Measurements from ENCODE around the gene CSRP2. TPM values are rescaled to one million over a fixed set of nuclear protein-coding genes. Genes with fewer than 3 reads are reported as not detected.

The CSRP2 gene
- total and polyA plus RNA-seq, 4 donors = 26.8 to 85.9 (median 64.0) TPM

- H3K36me3 ChIP-seq (ENCODE audit: control insufficient read depth, insufficient read depth, low read length) = no peaks in the 10 kb centered on the region
- no peaks in the 10 kb centered on the region for H3K9me3 ChIP-seq (ENCODE audit: control insufficient read depth, insufficient read depth, low read length)
- no peaks in the 10 kb centered on the region for H3K27me3 ChIP-seq (ENCODE audit: control insufficient read depth, insufficient read depth, low read length)
- DNase-seq (ENCODE audit: low read depth in 4 of 6, low spot score in 6 of 6) = no peak
- H3K4me3 ChIP-seq (ENCODE audit: low read depth, low read length) = no peak overlapping the region
- H3K27ac ChIP-seq (ENCODE audit: low read depth, low read length) = no peak overlapping the region
- no peaks in the 10 kb centered on the region for H3K4me1 ChIP-seq (ENCODE audit: control insufficient read depth, insufficient read depth, low read length)
Measured at GRCh38 chr12:76916170-76916540, 37.3 kb upstream of the CSRP2 start.

- WGBS (ENCODE audit: insufficient coverage) = 71% methylated on average over 4 of the region's 6 CpGs
- Histone ChIP-seq H3K4me3 (ENCODE audit: low read depth, low read length) (no peak overlapping the region), H3K27ac (ENCODE audit: low read depth, low read length) (no peak overlapping the region), H3K27me3 (ENCODE audit: control insufficient read depth, insufficient read depth, low read length) (no peaks in the 10 kb centered on the region), H3K9me3 (ENCODE audit: control insufficient read depth, insufficient read depth, low read length) (no peaks in the 10 kb centered on the region), H3K36me3 (ENCODE audit: control insufficient read depth, insufficient read depth, low read length) (no peaks in the 10 kb centered on the region), H3K4me1 (ENCODE audit: control insufficient read depth, insufficient read depth, low read length) (no peaks in the 10 kb centered on the region)
- no peak for DNase-seq (ENCODE audit: low read depth in 4 of 6, low spot score in 6 of 6)
Measured at GRCh38 chr12:76915361-76916169, 36.7 kb upstream of the CSRP2 start.

GRCh38 chr12:76914102-76914859 is 35.5 kb upstream of the CSRP2 start:
- Histone ChIP-seq H3K9me3 (ENCODE audit: control insufficient read depth, insufficient read depth, low read length) (no peaks in the 10 kb centered on the region), H3K4me1 (ENCODE audit: control insufficient read depth, insufficient read depth, low read length) (peaks cover 1% of the 10 kb centered on the region), H3K36me3 (ENCODE audit: control insufficient read depth, insufficient read depth, low read length) (no peaks in the 10 kb centered on the region), H3K27ac (ENCODE audit: low read depth, low read length) (no peak overlapping the region), H3K27me3 (ENCODE audit: control insufficient read depth, insufficient read depth, low read length) (no peaks in the 10 kb centered on the region), H3K4me3 (ENCODE audit: low read depth, low read length) (no peak overlapping the region)
- no peak for DNase-seq (ENCODE audit: low read depth in 4 of 6, low spot score in 6 of 6)
- no CpG with 5 or more reads among the region's 2 CpGs for WGBS (ENCODE audit: insufficient coverage)

- H3K4me1 ChIP-seq (ENCODE audit: control insufficient read depth, insufficient read depth, low read length) = peaks cover 3% of the 10 kb centered on the region
- H3K27ac ChIP-seq (ENCODE audit: low read depth, low read length) = no peak overlapping the region
- H3K4me3 ChIP-seq (ENCODE audit: low read depth, low read length) = no peak overlapping the region
- WGBS (ENCODE audit: insufficient coverage) = 58% methylated on average over 3 of the region's 4 CpGs
- no peak for DNase-seq (ENCODE audit: low read depth in 4 of 6, low spot score in 6 of 6)
- no peaks in the 10 kb centered on the region for H3K9me3 ChIP-seq (ENCODE audit: control insufficient read depth, insufficient read depth, low read length)
- no peaks in the 10 kb centered on the region for H3K27me3 ChIP-seq (ENCODE audit: control insufficient read depth, insufficient read depth, low read length)
- H3K36me3 ChIP-seq (ENCODE audit: control insufficient read depth, insufficient read depth, low read length) = no peaks in the 10 kb centered on the region
Measured at GRCh38 chr12:76909290-76909689, 30.5 kb upstream of the CSRP2 start.

GRCh38 chr12:76908303-76909017 is 29.6 kb upstream of the CSRP2 start:
- Histone ChIP-seq H3K9me3 (ENCODE audit: control insufficient read depth, insufficient read depth, low read length) (no peaks in the 10 kb centered on the region), H3K4me1 (ENCODE audit: control insufficient read depth, insufficient read depth, low read length) (peaks cover 3% of the 10 kb centered on the region), H3K27ac (ENCODE audit: low read depth, low read length) (no peak overlapping the region), H3K4me3 (ENCODE audit: low read depth, low read length) (no peak overlapping the region), H3K36me3 (ENCODE audit: control insufficient read depth, insufficient read depth, low read length) (no peaks in the 10 kb centered on the region), H3K27me3 (ENCODE audit: control insufficient read depth, insufficient read depth, low read length) (no peaks in the 10 kb centered on the region)
- DNase-seq (ENCODE audit: low read depth in 4 of 6, low spot score in 6 of 6) = no peak
- WGBS (ENCODE audit: insufficient coverage) = 71% methylated on average over 3 of the region's 6 CpGs

GRCh38 chr12:76901628-76902380 is 23.0 kb upstream of the CSRP2 start:
- Histone ChIP-seq H3K27me3 (ENCODE audit: control insufficient read depth, insufficient read depth, low read length) (no peaks in the 10 kb centered on the region), H3K36me3 (ENCODE audit: control insufficient read depth, insufficient read depth, low read length) (no peaks in the 10 kb centered on the region), H3K4me3 (ENCODE audit: low read depth, low read length) (no peak overlapping the region), H3K9me3 (ENCODE audit: control insufficient read depth, insufficient read depth, low read length) (no peaks in the 10 kb centered on the region), H3K4me1 (ENCODE audit: control insufficient read depth, insufficient read depth, low read length) (no peaks in the 10 kb centered on the region), H3K27ac (ENCODE audit: low read depth, low read length) (peak overlapping the region; percentile 47)
- DNase-seq (ENCODE audit: low read depth in 4 of 6, low spot score in 6 of 6) = no peak
- WGBS (ENCODE audit: insufficient coverage) = no CpG with 5 or more reads among the region's 4 CpGs

- no peak overlapping the region for H3K4me3 ChIP-seq (ENCODE audit: low read depth, low read length)
- DNase-seq (ENCODE audit: low read depth in 4 of 6, low spot score in 6 of 6) = no peak
- no peaks in the 10 kb centered on the region for H3K4me1 ChIP-seq (ENCODE audit: control insufficient read depth, insufficient read depth, low read length)
- no peaks in the 10 kb centered on the region for H3K9me3 ChIP-seq (ENCODE audit: control insufficient read depth, insufficient read depth, low read length)
- no peak overlapping the region for H3K27ac ChIP-seq (ENCODE audit: low read depth, low read length)
- no peaks in the 10 kb centered on the region for H3K27me3 ChIP-seq (ENCODE audit: control insufficient read depth, insufficient read depth, low read length)
- WGBS (ENCODE audit: insufficient coverage) = 100% methylated on average over 1 of the region's 2 CpGs
- H3K36me3 ChIP-seq (ENCODE audit: control insufficient read depth, insufficient read depth, low read length) = no peaks in the 10 kb centered on the region
Measured at GRCh38 chr12:76899522-76899921, 20.7 kb upstream of the CSRP2 start.

- Histone ChIP-seq H3K4me1 (ENCODE audit: control insufficient read depth, insufficient read depth, low read length) (no peaks in the 10 kb centered on the region), H3K9me3 (ENCODE audit: control insufficient read depth, insufficient read depth, low read length) (no peaks in the 10 kb centered on the region), H3K4me3 (ENCODE audit: low read depth, low read length) (no peak overlapping the region), H3K27me3 (ENCODE audit: control insufficient read depth, insufficient read depth, low read length) (no peaks in the 10 kb centered on the region), H3K36me3 (ENCODE audit: control insufficient read depth, insufficient read depth, low read length) (no peaks in the 10 kb centered on the region), H3K27ac (ENCODE audit: low read depth, low read length) (peak overlapping the region; percentile 12)
- 63% methylated on average over 1 of the region's 1 CpG for WGBS (ENCODE audit: insufficient coverage)
- peak in 1 of 6 donors; percentile 67 for DNase-seq (ENCODE audit: low read depth in 4 of 6, low spot score in 6 of 6)
Measured at GRCh38 chr12:76898442-76898841, 19.6 kb upstream of the CSRP2 start.

- Histone ChIP-seq H3K9me3 (ENCODE audit: control insufficient read depth, insufficient read depth, low read length) (no peaks in the 10 kb centered on the region), H3K4me1 (ENCODE audit: control insufficient read depth, insufficient read depth, low read length) (no peaks in the 10 kb centered on the region), H3K36me3 (ENCODE audit: control insufficient read depth, insufficient read depth, low read length) (no peaks in the 10 kb centered on the region), H3K27ac (ENCODE audit: low read depth, low read length) (no peak overlapping the region), H3K4me3 (ENCODE audit: low read depth, low read length) (no peak overlapping the region), H3K27me3 (ENCODE audit: control insufficient read depth, insufficient read depth, low read length) (no peaks in the 10 kb centered on the region)
- DNase-seq (ENCODE audit: low read depth in 4 of 6, low spot score in 6 of 6) = no peak
- 100% methylated on average over 1 of the region's 1 CpG for WGBS (ENCODE audit: insufficient coverage)
Measured at GRCh38 chr12:76896274-76896673, 17.5 kb upstream of the CSRP2 start.

Data from spinal cord (tissue), 10 donors.